ENCODE measurements around the gene BCL11A.

Gene BCL11A

DNA sequence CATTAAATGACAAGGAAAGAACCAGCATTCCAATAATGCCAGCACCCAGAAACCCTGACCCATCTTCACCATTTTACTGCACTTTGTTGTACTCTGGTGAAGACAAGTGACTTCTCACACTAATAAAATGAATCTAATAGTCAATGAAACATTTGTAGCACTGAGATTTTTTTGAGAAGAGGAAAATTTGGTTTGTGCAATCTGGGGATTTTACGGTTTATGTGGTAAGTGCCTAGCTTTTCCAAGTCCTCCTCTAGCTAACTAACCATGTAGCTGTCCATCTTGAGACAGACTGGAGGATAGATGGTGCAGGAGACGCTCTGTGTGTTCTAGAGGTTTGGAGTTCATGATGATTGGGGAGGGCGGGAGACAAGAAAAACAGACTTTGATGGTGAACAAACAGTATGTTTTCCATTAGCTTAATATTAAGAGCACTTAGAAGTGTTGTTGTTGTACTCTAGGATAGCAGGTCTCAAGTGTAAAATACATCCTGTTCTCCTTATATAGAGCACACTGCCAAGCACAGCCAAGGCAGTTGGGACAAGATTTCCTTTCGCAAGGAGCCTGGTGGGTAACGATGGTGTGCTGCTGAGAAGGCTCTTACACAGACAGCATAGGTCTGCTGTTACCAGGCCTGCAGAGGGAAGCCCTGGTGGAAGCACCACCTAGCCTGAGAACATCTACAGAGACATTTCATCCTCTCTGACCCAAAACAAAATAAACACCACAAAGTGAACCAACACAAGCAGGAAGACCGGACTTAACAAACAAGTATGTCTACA, 83.7 kb downstream of the BCL11A start:
- no peak for DNase-seq
- H3K27ac ChIP-seq = no peak overlapping the region
- no peaks in the 10 kb centered on the region for H3K9me3 ChIP-seq (ENCODE audit: severe bottlenecking)
- TF ChIP-seq, protein P1, sequence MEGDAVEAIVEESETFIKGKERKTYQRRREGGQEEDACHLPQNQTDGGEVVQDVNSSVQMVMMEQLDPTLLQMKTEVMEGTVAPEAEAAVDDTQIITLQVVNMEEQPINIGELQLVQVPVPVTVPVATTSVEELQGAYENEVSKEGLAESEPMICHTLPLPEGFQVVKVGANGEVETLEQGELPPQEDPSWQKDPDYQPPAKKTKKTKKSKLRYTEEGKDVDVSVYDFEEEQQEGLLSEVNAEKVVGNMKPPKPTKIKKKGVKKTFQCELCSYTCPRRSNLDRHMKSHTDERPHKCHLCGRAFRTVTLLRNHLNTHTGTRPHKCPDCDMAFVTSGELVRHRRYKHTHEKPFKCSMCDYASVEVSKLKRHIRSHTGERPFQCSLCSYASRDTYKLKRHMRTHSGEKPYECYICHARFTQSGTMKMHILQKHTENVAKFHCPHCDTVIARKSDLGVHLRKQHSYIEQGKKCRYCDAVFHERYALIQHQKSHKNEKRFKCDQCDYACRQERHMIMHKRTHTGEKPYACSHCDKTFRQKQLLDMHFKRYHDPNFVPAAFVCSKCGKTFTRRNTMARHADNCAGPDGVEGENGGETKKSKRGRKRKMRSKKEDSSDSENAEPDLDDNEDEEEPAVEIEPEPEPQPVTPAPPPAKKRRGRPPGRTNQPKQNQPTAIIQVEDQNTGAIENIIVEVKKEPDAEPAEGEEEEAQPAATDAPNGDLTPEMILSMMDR (IDR thresholded peaks at IDR 0.05; ENCODE audit: low read depth, low read length) = no peak
- no peaks in the 10 kb centered on the region for H3K27me3 ChIP-seq (ENCODE audit: insufficient read depth, low read depth, severe bottlenecking)
- H3K4me3 ChIP-seq (ENCODE audit: low read depth, low read length) = no peak overlapping the region
- no peaks in the 10 kb centered on the region; the same call in 1 of the 2 replicates for H3K36me3 ChIP-seq

GRCh38 chr2:60468382-60469085, 84.9 kb downstream of the BCL11A start:
- Histone ChIP-seq H3K4me3 (ENCODE audit: low read depth, low read length) (no peak overlapping the region), H3K36me3 (no peaks in the 10 kb centered on the region; the same call in 1 of the 2 replicates), H3K27ac (no peak overlapping the region), H3K27me3 (ENCODE audit: insufficient read depth, low read depth, severe bottlenecking) (no peaks in the 10 kb centered on the region), H3K9me3 (ENCODE audit: severe bottlenecking) (no peaks in the 10 kb centered on the region)
- TF ChIP-seq, protein P1 (IDR thresholded peaks at IDR 0.05; ENCODE audit: low read depth, low read length) = no peak
- DNase-seq = no peak

- Histone ChIP-seq H3K9me3 (ENCODE audit: severe bottlenecking) (no peaks in the 10 kb centered on the region), H3K27me3 (ENCODE audit: insufficient read depth, low read depth, severe bottlenecking) (no peaks in the 10 kb centered on the region), H3K27ac (no peak overlapping the region), H3K36me3 (peaks cover 6% of the 10 kb centered on the region), H3K4me3 (ENCODE audit: low read depth, low read length) (no peak overlapping the region)
- TF ChIP-seq, protein P1 (IDR thresholded peaks at IDR 0.05; ENCODE audit: low read depth, low read length) = no peak
- no peak for DNase-seq
Observed at GRCh38 chr2:60466161-60466702, 87.2 kb downstream of the BCL11A start.

DNA sequence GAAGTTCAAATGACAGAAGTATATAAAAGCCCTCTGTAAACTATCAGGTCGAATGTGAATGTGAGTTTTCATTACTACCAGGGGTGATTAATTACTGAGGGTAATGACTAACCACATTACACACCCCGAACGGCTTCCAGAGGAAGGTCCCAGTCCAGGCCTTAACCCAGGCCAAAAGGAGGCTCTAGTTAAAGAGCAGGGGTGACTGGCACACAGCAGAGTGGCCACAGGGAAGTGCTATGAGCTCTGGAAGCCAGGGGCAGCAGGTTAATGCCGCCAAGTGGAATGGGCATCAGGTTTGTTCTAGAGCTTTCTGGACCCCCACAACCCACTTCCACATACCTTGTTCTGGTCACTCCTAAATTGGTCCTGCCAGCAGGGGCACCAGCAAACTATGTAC, 87.7 kb downstream of the BCL11A start:
- H3K27me3 ChIP-seq (ENCODE audit: insufficient read depth, low read depth, severe bottlenecking) = no peaks in the 10 kb centered on the region
- H3K36me3 ChIP-seq = peaks cover 11% of the 10 kb centered on the region
- no peak for DNase-seq
- TF ChIP-seq, protein P1 (IDR thresholded peaks at IDR 0.05; ENCODE audit: low read depth, low read length) = no peak
- no peak overlapping the region for H3K27ac ChIP-seq
- no peaks in the 10 kb centered on the region for H3K9me3 ChIP-seq (ENCODE audit: severe bottlenecking)
- no peak overlapping the region for H3K4me3 ChIP-seq (ENCODE audit: low read depth, low read length)

- Histone ChIP-seq H3K36me3 (peaks cover 18% of the 10 kb centered on the region), H3K4me3 (ENCODE audit: low read depth, low read length) (no peak overlapping the region), H3K27me3 (ENCODE audit: insufficient read depth, low read depth, severe bottlenecking) (no peaks in the 10 kb centered on the region), H3K9me3 (ENCODE audit: severe bottlenecking) (no peaks in the 10 kb centered on the region), H3K27ac (no peak overlapping the region)
- TF ChIP-seq, protein P1 (IDR thresholded peaks at IDR 0.05; ENCODE audit: low read depth, low read length) = no peak
- no peak for DNase-seq
Observed at GRCh38 chr2:60463249-60463648, 90.2 kb downstream of the BCL11A start.

Measured in WERI-Rb-1 (cell line).